ENCODE results near the gene LINC01488.

LINC01488 gene

GRCh38 chr11:69491071-69492031 lies 9.9 kb downstream of the LINC01488 start:
- DNase-seq (ENCODE audit: low read depth in 3 of 3, low spot score in 1 of 3), result no peak

- no peak for DNase-seq (ENCODE audit: low read depth in 3 of 3, low spot score in 1 of 3)
These were observed 10.9 kb downstream of the LINC01488 start for GRCh38 chr11:69492201-69492991.

- no peak for DNase-seq (ENCODE audit: low read depth in 3 of 3, low spot score in 1 of 3)
These were observed 12.7 kb downstream of the LINC01488 start for GRCh38 chr11:69493931-69494821.

GRCh38 chr11:69494851-69495250 lies 13.4 kb downstream of the LINC01488 start:
- no peak for DNase-seq (ENCODE audit: low read depth in 3 of 3, low spot score in 1 of 3)

GRCh38 chr11:69495441-69496201 lies 14.2 kb downstream of the LINC01488 start:
- no peak for DNase-seq (ENCODE audit: low read depth in 3 of 3, low spot score in 1 of 3)

DNA sequence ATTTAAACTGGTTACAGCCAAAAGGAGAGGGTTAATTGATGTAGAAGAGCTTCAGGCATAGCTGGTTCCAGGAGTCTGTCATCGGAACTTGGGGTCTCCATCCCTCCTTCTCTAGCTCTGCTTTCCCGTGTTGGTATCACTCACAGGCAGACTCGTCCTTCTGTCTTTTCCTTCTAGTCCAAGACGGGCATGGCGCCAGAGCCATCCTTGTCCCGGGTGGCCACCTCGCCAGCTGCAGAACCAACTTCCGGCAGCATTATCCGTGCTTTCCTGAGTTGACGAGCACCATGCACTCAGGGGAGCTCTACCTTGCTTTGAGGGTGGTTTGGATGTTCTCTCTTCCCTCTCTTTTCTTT lies 14.7 kb downstream of the LINC01488 start:
- no peak for DNase-seq (ENCODE audit: low read depth in 3 of 3, low spot score in 1 of 3)

DNA sequence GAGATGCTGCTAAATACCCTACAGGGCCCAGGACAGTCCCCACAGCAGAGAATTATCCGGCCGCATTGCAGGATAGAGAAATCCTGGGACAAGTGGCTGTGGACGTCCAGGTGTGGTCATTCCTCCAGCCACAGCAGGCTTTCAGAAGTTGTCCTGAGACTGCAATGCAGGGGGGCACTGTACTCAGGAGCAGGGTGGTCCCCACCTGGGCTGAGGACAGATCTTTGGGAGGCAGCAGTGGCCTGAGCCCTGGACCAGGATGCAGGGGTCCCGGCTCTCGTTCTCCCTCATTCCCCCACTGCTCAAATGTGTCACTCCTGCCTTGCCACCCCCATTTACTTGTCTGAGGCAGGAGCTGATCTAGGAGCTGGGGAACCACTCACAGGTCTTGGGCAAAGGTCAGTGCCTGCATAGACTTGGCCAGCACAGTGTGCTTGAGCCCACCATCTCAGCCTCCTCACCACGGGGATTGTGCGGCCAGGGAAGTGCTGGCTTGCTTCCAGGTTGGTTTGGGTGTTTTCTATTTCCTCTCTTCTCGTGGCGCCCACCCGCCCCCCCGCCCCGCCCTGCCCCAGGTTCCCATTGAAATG lies 15.3 kb downstream of the LINC01488 start:
- no peak for DNase-seq (ENCODE audit: low read depth in 3 of 3, low spot score in 1 of 3)

GRCh38 chr11:69497221-69497787 lies 15.8 kb downstream of the LINC01488 start:
- DNase-seq (ENCODE audit: low read depth in 3 of 3, low spot score in 1 of 3), result no peak

- no peak for DNase-seq (ENCODE audit: low read depth in 3 of 3, low spot score in 1 of 3)
These were observed 17.2 kb downstream of the LINC01488 start for GRCh38 chr11:69498614-69499175.

GRCh38 chr11:69499186-69499917 lies 17.9 kb downstream of the LINC01488 start:
- DNase-seq (ENCODE audit: low read depth in 3 of 3, low spot score in 1 of 3), result no peak

DNA sequence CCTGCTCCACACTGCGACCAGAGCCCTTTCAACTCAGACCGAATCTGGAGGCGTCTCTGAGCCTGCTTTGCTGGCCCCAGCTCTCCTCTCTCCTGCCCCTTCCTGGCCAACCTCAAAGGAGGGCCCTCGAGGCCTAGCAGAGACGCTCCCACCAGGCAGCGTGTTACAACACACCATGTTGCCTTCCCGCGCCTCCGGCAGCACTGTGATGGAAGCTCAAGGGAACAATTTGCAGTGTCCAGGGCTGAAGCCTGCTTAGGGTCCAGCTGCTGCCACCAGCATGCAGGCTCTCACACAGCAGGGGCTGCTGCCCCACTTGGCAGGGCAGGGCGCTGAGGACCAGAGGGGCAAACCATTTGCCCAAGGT lies 18.4 kb downstream of the LINC01488 start:
- no peak for DNase-seq (ENCODE audit: low read depth in 3 of 3, low spot score in 1 of 3)

DNA sequence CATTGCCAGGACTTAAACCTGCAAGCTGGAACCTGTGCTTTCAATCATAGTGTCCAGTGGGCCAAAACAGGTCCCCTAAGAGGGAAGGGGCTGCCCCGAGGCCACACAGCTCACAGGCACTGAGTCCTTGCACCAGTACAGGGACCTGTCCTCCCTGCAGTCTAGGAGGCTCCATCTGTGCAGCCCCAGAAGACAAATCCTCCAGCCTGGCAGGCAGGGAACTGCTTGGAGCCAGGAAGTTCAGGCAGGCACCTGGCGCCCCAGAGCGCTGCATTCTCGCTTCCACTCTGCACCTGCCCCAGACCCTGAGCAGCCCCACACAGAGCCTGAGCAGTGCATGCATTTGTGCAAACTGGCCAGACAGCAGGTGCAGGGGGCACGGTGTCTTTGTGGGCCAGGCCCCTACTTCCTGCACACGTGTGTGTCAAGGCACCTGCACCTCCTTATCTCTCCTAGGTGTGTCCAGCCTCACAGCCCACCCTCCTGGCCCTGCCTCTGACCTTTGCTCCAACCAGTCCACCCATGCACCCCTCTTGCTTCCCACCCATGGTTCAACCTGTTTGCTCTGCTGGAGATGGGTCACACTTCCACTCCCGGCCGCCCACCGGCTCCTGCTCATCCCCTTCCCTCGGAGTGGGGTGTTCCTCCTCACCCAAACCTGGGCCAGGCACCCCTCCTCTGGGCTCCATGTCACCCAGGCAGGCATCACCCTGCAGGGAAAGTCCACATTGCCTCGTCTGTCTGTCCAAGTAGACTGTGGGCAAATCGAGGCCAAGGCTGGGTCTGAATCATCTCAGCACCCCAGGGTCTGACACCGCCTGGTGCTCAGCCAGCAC lies 19.0 kb downstream of the LINC01488 start:
- DNase-seq (ENCODE audit: low read depth in 3 of 3, low spot score in 1 of 3), result no peak

GRCh38 chr11:69501121-69501489 lies 19.6 kb downstream of the LINC01488 start:
- no peak for DNase-seq (ENCODE audit: low read depth in 3 of 3, low spot score in 1 of 3)

DNA sequence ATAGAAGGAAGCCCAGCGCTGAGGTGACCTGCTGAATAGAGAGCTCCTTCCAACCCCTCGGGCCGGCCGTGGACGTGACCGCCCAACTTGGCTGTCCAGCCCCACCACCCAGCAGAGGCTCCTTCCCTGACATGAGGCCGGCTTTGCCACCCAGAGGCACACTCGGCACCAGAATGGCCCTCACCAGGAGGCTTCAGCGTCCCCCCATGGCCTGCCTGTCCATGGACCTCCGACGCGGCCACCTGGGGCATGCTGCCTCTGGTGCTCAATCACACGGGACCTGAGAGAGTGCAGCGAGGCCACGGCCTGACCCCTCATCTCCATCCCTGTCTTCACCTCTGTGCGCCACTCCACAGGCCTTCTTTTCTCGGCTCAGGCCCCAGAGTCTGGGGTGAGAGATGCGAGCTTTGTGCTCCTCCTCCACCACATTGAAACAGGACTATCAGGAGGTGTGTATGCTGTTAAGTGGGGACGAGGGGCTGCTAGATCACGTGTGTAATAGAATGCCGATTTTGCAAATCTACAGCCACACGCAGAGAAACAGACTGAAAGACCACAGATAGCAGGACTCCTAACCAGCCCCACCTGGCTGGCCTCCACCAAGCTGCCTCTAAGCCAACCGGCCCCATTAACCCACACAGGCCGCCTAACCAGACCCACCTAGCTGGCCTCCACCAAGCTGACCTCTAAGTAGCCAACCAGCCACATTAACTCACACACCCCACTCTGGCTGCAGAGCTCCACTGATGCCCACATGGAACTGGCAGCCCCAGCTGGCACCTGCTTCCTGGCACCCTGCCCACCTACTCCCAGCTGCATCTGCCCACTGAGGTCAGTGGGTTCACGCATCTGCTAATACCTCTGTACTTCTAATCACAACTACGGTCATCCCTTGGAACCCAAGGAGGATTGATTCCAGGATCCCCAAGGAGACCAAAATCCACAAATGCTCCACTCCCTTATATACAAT lies 20.7 kb downstream of the LINC01488 start:
- DNase-seq (ENCODE audit: low read depth in 3 of 3, low spot score in 1 of 3), result no peak

GRCh38 chr11:69504127-69504526 lies 22.7 kb downstream of the LINC01488 start:
- no peak for DNase-seq (ENCODE audit: low read depth in 3 of 3, low spot score in 1 of 3)

- no peak for DNase-seq (ENCODE audit: low read depth in 3 of 3, low spot score in 1 of 3)
These were observed 23.3 kb downstream of the LINC01488 start for GRCh38 chr11:69504576-69505335.
